ENCODE data around the gene RASD1.
"Not testable (repeated sequence)": the region's sequence is repeated elsewhere in the genome, so short reads cannot be mapped to it uniquely, and the experiment has no call there.

The RASD1 gene

DNA sequence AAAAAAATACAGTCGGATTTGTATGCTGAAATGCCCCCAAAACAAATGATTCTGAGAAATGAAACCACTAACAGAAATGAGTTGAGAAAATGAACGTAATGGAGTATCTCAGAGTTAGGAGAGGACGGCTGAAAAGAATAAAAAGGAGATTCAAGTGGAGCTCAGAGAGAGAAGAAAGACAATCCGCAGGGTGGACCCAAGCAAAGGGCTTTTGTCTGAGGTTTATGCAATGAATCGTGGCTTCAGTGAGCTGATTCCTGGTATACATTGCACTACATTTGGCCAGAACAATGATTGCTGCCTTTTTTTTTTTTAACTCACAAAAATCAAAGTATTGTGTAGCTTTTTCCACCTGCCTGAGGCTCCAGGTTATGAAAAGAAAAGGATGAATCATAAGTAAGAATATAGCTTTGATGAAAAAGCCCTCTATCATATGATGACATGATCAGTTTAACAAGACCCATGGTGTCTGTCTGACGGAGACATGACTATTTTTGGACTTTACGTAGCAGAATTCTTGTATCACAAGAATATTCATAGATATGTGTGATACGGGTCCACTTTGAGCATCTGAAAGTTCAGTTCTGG, 23.8 kb downstream of the RASD1 start:
- in situ Hi-C loops (cut with MboI; ENCODE audit: low sequenced_read_pairs), result no loop called here

DNA sequence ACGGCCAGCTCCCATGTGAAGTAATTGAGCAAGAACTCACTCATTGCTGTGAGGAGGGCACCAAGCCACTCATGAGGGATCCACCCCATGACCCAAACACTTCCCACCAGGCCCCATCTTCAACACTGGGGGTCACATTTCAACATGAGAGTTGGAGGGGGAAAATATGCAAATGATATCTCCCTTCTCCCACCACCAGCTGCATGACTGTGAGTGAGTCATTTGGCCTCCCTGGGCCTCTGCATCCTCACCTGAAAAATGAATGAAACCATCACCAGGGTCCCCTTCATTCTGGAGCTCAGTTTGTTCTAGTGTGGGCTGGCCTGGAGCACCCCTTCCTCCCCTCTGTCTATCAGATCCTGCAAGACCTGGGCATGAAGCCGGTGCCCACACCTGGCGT, 26.2 kb downstream of the RASD1 start:
- in situ Hi-C loops (cut with MboI; ENCODE audit: low sequenced_read_pairs), result no loop called here

DNA sequence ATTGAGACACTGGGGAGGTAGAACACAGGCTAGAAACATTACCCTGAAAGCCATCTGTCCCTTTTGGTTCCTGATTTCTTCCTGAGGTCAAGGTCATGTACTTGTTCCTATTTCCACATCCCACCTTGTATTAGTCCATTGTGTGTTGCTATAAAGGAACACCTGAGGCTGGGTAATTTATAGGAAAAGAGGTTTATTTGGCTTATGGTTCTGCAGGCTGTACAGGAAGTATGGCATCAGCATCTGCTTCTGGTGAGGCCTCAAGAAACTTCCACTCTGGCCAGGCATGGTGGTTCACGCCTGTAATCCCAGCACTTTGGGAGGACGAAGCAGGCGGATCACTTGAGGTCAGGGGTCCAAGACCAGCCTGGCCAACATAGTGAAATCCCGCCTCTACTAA, 26.8 kb downstream of the RASD1 start:
- in situ Hi-C loops (cut with MboI; ENCODE audit: low sequenced_read_pairs), result no loop called here

DNA sequence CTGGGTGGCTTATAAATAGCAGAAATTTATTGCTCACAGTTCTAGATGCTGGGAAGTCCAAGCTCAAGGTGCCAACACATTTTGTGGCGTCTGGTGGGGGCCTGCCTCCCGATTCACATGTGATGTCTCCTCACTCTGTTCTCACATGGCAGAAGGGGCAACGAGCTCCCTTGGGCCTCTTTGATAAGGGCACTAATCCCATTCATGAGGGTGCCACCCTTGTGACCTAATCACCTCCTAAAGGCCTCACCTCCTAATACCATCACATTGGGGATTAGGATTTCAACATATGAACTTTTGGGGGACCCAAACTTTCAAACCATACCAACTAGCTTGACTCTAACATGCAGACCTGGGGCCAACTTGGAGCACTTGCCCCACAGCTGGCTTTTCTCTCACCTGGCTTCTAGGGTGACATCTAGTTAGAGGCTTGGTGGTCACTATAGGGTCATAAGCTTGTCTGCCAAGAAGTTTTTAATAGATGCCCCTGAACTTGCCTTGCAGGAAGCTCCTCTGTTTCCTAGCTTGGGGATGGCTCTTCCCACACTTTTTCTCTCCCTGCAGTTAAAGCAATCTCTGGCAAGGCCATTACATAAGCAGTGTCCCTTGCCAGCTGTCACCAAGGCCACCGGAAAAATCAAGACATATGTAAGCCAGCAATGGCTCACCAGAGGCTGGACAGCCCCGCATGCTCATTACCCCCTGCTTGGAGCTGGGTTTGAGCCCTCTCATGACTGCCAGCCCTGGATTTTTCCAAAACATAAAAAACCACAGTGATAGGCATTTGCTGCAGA, 27.8 kb downstream of the RASD1 start:
- in situ Hi-C loops (cut with MboI; ENCODE audit: low sequenced_read_pairs), result no loop called here

DNA sequence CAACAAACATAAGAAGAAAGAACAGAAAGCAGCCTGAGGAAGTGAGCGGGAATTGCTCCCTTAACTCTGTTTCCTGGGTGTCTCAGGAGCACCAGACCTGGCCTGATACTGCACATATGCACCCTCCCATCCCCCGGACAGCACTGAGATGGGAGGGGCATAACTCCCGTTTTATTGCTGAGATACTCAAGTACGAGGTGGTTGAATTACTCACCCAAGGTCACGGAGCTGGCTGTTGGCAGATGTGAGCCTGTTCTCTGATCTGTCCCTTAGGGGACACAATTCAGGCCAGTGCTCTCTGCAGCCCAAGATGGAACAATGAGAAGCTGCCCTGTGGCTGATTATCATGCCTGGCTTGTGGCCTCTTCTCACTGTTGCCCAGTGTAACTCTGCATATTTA, 28.5 kb downstream of the RASD1 start:
- in situ Hi-C loops (cut with MboI; ENCODE audit: low sequenced_read_pairs), result no loop called here

DNA sequence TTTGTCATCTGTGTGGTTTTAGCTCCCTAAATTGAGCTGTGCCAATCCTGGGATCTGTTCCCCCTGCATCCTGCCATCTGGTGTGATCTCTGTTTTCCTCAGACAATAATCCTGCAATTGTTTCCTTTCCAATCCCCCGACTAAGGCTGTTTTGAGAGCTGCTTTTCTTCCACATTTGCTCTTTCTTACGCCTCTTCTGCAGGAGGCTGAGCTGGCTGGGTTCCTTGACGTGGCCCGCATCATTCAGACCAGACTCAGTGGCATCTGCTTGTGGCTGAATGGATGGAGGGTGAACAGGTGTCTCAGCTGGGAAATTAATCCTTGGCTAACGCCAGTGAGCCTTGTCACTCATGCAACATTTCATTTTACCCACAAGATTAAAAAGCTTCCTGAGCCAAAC, 29.2 kb downstream of the RASD1 start:
- in situ Hi-C loops (cut with MboI; ENCODE audit: low sequenced_read_pairs), result no loop called here

DNA sequence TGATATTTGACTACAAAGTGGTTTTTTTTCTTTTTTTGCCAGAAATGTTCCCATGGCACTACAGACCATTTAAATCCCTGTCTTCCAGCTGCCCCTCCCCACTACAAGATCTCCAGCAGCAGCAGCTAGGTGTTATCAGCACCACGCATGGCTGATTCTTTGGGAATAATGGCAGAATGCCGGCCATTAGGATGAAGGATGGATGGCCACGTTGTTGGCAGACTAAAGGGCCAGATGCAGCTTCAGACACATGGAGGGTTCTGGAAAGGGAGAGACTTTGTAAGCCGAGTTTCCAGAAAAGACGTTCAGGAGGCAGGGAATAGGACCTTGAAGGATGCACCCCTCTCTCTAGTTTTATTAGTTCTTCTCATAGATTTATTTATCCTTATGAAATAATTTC, 29.7 kb downstream of the RASD1 start:
- in situ Hi-C loops (cut with MboI; ENCODE audit: low sequenced_read_pairs), result no loop called here

DNA sequence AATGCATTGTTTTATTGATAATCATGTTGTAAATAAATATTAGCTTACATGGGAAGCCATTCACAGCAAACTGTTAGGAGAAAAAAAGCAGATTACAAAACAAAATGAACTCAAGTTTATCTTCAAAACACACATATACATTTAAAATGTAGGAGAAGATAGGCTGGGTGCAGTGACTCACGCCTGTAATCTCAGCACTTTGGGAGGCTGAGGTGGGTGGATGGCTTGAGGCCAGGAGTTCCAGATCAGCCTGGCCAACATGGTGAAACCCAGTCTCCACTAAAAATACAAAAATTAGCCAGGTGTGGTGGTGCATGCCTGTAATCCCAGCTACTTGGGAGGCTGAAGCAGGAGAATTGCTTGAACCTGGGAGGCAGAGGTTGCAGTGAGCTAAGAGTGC, 30.3 kb downstream of the RASD1 start:
- in situ Hi-C loops (cut with MboI; ENCODE audit: low sequenced_read_pairs), result not testable (repeated sequence)

DNA sequence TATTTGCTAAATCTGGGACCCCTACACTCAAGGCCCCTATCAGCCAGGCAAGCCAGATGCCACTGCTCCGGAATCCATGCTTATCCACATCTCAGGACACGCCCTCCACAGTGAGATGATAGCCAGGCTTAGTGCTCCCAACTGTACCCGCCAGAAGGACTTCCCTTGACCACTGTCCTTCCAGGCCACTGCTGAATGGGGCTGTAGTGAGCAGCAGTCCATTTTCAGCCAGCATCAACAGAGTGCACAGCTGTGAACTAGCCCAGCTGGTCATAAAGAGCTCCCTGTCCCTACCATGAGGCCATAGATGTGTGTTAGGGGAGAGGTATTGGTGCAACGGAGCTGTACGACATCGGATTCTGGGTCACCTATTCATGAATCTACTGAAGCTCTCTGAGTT, 32.4 kb downstream of the RASD1 start:
- in situ Hi-C loops (cut with MboI; ENCODE audit: low sequenced_read_pairs), result no loop called here

DNA sequence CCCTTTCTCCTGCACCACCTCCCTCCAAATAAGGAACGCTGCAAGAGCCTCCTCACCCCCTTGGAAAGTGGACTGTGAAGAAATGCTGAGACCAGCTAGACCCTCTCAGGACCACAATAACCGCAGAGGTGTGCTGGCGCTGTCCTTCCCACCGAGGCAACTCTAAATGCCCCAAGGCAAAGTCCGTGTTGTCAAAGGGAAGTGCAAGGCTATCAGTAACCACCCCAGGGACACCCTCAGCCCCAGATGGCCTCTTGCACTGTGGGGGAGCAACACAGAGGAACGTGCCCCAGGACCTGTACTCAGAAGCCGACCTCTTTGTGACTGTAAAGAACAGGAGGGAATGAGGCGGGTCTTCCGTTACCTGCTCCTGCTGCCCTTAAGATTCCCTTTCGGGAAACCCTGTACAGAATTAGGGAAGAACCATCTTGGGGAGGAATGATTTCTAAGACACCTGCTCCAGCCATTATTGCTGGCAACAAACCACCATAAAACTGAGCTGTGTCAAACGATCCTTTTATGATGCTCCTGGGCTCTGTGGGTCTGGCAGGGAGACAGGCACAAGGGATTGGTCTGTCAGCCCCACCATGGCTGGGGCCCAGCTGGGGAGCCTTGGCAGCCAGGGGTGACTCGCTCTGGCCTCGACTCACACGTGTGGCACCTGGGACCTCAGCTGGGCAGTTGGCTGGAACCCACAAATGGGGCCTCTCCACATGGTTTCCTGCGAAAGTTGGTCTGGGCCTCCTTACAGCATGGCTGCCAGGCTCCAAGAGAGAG, 34.0 kb downstream of the RASD1 start:
- in situ Hi-C loops (cut with MboI; ENCODE audit: low sequenced_read_pairs), result no loop called here

DNA sequence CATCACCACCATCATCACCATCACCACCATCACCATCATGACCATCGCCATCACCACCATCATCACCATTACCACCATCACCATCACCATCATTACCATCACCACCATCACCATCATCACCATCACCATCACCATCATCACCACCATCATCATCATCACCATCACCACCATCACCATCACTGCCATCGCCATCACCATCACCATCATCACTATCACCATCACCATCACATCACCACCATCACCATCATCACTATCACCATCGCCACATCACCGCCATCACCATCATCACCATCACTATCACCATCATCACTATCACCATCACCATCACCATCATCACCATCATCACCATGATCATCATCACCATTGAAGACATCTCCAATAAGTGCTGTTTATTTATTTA, 36.2 kb downstream of the RASD1 start:
- in situ Hi-C loops (cut with MboI; ENCODE audit: low sequenced_read_pairs), result no loop called here

DNA sequence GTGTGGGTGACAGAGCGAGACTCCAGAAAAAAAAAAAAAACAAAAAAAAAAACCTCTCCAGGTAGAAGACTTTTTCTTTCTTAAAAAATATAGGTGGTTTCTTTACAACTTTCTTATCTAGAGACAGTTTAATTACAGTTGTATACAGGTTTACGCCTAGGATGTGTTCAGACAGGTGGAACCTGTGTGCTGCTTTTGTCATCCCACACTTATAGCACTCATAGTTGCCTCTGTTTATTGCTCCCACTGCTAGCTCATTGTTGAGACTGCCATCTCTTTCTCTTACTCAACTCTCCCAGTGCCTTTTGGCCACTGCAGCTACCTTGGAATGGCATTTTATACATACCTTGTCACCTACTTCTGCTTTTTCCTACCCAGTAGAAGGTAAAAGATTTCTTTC, 38.5 kb downstream of the RASD1 start:
- in situ Hi-C loops (cut with MboI; ENCODE audit: low sequenced_read_pairs), result no loop called here

DNA sequence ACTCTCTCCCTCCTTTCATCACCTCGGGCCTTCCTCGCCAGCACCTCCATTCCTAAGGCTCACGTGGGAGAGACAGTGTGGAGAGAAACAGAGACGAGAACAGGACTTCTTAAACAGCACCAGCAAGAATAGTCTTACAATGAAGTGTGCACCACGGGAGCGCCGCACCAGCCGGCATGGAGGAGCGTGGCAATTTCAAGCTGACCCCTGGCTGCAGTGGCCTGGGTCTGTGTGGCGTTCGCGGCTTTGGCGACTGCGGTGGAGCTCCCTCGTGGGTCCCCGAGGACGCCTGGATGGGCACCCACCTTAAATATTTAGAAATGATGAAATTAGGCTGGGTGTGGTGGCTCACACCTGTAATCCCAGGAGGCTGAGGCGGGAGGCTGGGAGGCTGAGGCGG, 39.9 kb downstream of the RASD1 start:
- in situ Hi-C loops (cut with MboI; ENCODE audit: low sequenced_read_pairs), result no loop called here

DNA sequence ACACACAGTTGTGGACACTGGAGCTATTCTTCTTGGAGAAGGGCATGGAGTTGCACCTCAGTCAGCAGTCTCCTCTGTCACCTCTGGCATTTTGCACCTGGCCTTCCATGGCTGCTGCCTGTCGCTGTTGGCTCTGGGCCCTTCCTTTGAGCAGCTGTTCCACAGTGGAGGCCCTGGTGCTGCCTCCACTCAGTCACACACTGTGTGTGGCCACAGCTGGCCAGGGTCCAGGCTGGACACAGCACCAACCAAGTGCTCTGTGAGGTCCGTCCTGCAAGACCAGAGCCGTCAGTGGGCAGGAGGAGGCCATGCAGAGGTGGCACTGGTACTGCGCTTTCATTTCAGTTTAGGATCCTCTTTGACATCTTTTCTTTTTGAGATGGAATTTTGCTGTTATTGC, 41.0 kb downstream of the RASD1 start:
- in situ Hi-C loops (cut with MboI; ENCODE audit: low sequenced_read_pairs), result no loop called here

DNA sequence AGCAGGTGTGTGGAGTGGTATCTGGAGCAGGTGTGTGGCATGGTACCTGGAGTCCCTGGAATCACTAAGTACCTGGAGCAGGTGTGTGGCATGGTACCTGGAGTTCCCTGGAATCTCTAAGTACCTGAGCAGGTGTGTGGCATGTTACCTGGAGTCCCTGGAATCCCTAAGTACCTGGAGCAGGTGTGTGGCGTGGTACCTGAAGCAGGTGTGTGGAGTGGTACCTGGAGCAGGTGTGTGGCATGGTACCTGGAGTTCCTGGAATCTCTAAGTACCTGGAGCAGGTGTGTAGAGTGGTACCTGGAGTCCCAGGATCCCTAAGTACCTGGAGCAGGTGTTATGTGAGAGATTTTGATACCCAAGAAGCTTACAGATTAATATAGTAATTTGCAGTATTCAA, 41.5 kb downstream of the RASD1 start:
- in situ Hi-C loops (cut with MboI; ENCODE audit: low sequenced_read_pairs), result not testable (repeated sequence)

DNA sequence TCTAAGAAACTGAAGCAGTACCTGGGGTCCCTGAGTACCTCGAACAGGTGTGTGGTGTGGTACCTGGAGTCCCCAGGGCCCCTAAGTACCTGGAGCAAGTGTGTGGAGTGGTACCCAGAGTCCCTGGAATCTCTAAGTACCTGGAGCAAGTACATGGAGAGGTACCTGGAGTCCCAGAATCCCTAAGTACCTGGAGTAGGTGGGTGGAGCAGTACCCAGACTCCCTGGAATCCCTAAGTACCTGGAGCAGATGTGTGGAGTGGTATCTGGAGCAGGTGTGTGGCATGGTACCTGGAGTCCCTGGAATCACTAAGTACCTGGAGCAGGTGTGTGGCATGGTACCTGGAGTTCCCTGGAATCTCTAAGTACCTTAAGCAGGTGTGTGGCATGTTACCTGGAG, 41.9 kb downstream of the RASD1 start:
- in situ Hi-C loops (cut with MboI; ENCODE audit: low sequenced_read_pairs), result no loop called here

DNA sequence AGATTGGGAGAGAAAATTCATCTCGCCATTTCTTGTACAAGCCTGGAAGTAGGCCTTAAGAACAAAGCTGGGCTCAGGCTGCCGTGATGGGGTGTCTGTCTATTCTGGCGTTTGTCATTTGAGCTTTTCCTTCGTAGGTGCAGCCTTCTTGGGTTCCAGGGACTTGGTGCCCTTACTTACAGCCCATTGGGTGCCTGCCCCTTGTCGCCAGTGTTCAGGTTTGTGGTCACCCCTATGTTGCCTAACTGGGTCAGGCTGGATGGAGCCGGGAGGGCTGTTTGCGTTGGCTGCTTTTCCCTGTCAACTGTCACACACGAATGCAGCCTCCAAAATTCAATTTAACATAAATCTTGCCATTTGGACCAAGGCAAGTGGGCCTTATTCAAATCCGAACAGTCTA, 43.1 kb downstream of the RASD1 start:
- in situ Hi-C loops (cut with MboI; ENCODE audit: low sequenced_read_pairs), result no loop called here

DNA sequence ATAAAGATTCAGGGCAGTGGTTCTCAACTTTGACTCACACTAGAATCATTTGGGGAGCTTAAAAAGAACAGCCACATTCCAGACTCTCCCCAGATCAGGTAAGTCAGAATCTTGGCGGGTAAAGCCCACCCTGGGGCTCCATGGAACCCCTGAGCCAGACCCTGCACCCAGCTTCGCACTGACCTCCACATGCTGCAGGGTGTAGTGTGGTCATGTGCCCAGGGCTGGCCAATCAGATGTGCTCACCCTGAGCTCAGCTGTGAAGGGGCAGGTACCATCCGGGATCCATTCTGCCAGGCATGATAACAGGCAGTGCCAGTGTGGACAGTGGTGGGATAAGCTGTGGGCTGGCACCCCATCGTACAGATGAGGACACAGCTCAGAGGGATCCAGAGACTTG, 47.5 kb downstream of the RASD1 start:
- in situ Hi-C loops (cut with MboI; ENCODE audit: low sequenced_read_pairs), result no loop called here

DNA sequence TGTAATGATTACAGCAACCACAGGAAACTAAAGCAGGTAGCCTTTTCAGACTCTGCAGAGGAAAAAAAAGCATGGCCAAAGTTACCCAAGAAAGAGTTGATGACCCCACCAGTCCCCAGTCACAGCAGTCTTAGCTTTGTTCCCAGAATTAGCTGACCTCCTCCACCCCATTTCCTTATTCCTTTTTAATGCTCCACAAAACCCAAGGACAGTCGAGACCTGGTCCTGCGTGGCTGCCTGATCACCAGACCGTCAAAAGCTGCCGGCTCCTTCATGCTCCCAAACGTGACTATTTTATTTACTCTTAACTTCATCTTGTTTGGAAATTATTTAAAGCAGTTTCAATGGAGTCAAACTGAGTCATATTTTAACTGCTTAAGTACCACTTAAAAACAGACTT, 48.1 kb downstream of the RASD1 start:
- in situ Hi-C loops (cut with MboI; ENCODE audit: low sequenced_read_pairs), result no loop called here

DNA sequence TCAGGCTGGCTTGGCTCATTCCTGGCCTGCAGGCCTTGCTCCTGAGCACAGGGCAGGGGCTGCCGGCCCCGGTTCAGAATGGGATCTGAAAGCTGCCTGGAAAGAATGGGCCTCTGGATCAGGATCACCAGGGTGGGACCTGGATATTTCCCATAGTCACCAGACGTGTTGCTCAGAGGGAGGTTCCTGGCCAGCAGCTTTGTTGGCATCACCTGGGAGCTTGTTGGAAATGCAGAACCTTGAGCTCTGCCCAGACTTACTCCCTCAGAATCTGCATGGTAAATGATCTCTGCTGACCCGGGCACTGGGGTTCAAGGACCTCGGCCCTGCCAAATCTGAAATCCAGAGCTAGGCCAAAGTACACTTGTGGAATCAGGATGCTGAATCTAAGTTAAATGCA, 48.9 kb downstream of the RASD1 start:
- in situ Hi-C loops (cut with MboI; ENCODE audit: low sequenced_read_pairs), result no loop called here

DNA sequence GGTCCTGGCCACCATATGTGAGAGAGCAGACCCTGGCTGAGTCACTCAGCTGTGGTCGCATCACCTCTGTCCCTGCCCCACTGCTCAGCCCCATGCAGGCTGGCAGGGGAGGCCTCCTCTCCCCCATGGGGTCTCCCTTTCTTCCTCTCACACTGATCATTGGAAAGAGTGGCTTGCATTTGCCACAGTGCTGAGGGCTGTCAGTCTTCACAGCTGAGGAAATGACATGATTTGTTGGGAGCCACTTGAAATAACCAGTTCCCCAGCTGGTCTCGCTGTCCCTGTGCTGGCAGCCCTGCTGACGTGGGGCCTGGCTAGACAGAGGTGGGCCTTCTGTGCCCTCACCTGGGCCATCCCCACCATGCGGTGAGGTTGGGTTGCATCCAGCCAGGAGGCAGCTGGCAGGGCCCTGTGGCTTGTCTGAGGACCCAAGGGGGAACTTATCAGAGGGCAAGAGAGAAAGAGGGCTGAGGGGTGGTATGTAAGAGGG, 49.5 kb downstream of the RASD1 start:
- in situ Hi-C loops (cut with MboI; ENCODE audit: low sequenced_read_pairs), result no loop called here
